GM19193 (cell line): ENCODE results near the gene MAMLD1.

ENCODE experiments used
- POLR2A ChIP-seq: IDR thresholded peaks from 4 replicates; pipeline ENCODE4 v1.6.1; 2011; ENCODE audit not compliant: insufficient read depth, insufficient read length; ENCODE audit errors: extremely low read depth

Gene MAMLD1

GRCh38 chrX:150456466-150456865 is 93.3 kb downstream of the MAMLD1 start:
- TF ChIP-seq POLR2A = no peak

GRCh38 chrX:150456941-150457340 is 93.8 kb downstream of the MAMLD1 start:
- no peak for TF ChIP-seq POLR2A

- no peak for TF ChIP-seq POLR2A
Observed at GRCh38 chrX:150459196-150459595, 96.1 kb downstream of the MAMLD1 start.

GRCh38 chrX:150460063-150460462 is 96.9 kb downstream of the MAMLD1 start:
- TF ChIP-seq POLR2A = no peak

GRCh38 chrX:150460781-150461180 is 97.7 kb downstream of the MAMLD1 start:
- TF ChIP-seq POLR2A = no peak

- no peak for TF ChIP-seq POLR2A
Observed at GRCh38 chrX:150463566-150463965, 100.4 kb downstream of the MAMLD1 start.

GRCh38 chrX:150464001-150464400 is 100.9 kb downstream of the MAMLD1 start:
- TF ChIP-seq POLR2A = no peak

GRCh38 chrX:150465326-150465725 is 102.2 kb downstream of the MAMLD1 start:
- TF ChIP-seq POLR2A = no peak

GRCh38 chrX:150465881-150466775 is 103.0 kb downstream of the MAMLD1 start:
- TF ChIP-seq POLR2A = no peak

- TF ChIP-seq POLR2A = no peak
Observed at GRCh38 chrX:150472306-150472705, 109.2 kb downstream of the MAMLD1 start.

GRCh38 chrX:150473371-150473770 is 110.3 kb downstream of the MAMLD1 start:
- no peak for TF ChIP-seq POLR2A

GRCh38 chrX:150475461-150475860 is 112.3 kb downstream of the MAMLD1 start:
- TF ChIP-seq POLR2A = no peak

GRCh38 chrX:150476164-150476699 is 113.1 kb downstream of the MAMLD1 start:
- TF ChIP-seq POLR2A = no peak

GRCh38 chrX:150477371-150477770 is 114.3 kb downstream of the MAMLD1 start:
- TF ChIP-seq POLR2A = no peak

- no peak for TF ChIP-seq POLR2A
Observed at GRCh38 chrX:150478496-150479492, 115.7 kb downstream of the MAMLD1 start.

- TF ChIP-seq POLR2A = no peak
Observed at GRCh38 chrX:150482537-150483206, 119.6 kb downstream of the MAMLD1 start.
